WERI-Rb-1 (cell line): ENCODE data around the gene GALNT18.

Source experiments
- DNase-seq: peaks from one replicate; pipeline ENCODE4 v3.0.0-alpha.2; 2020
- H3K27ac ChIP-seq: fragments of 250-450 bp; sonication (Bioruptor Pico); 2 replicates; pipeline ENCODE4 v1.5.1; 2020; ENCODE audit warnings: mild to moderate bottlenecking, moderate library complexity
- H3K27me3 ChIP-seq: fragments of 250-450 bp; sonication (Bioruptor Pico); 2 replicates; pipeline ENCODE4 v1.5.1; 2021; ENCODE audit warnings: mild to moderate bottlenecking, low read depth, moderate library complexity; ENCODE audit not compliant: insufficient read depth, severe bottlenecking
- H3K36me3 ChIP-seq: fragments of 250-450 bp; sonication (Bioruptor Pico); 2 replicates; pipeline ENCODE4 v1.5.1; 2020; ENCODE audit warnings: mild to moderate bottlenecking, moderate library complexity
- H3K4me3 ChIP-seq: 2 replicates; pipeline ENCODE4 v1.5.1; 2011; ENCODE audit warnings: low read depth, mild to moderate bottlenecking, control low read depth, low read length
- H3K9me3 ChIP-seq: fragments of 250-450 bp; sonication (Bioruptor Pico); 2 replicates; pipeline ENCODE4 v1.5.1; 2021; ENCODE audit warnings: mild to moderate bottlenecking, moderate library complexity; ENCODE audit not compliant: severe bottlenecking
- TF ChIP-seq, protein P1 (sequence below): IDR thresholded peaks from 2 replicates; pipeline ENCODE4 v1.5.1; 2011; ENCODE audit warnings: low read depth, mild to moderate bottlenecking, control low read depth, inconsistent platforms, low read length

Gene GALNT18

GRCh38 chr11:11459578-11459977 lies 162.2 kb downstream of the GALNT18 start:
- Histone ChIP-seq H3K27me3 (no peaks in the 10 kb centered on the region), H3K27ac (no peak overlapping the region), H3K4me3 (no peak overlapping the region), H3K36me3 (no peaks in the 10 kb centered on the region), H3K9me3 (no peaks in the 10 kb centered on the region)
- no peak for DNase-seq
- TF ChIP-seq, protein P1, sequence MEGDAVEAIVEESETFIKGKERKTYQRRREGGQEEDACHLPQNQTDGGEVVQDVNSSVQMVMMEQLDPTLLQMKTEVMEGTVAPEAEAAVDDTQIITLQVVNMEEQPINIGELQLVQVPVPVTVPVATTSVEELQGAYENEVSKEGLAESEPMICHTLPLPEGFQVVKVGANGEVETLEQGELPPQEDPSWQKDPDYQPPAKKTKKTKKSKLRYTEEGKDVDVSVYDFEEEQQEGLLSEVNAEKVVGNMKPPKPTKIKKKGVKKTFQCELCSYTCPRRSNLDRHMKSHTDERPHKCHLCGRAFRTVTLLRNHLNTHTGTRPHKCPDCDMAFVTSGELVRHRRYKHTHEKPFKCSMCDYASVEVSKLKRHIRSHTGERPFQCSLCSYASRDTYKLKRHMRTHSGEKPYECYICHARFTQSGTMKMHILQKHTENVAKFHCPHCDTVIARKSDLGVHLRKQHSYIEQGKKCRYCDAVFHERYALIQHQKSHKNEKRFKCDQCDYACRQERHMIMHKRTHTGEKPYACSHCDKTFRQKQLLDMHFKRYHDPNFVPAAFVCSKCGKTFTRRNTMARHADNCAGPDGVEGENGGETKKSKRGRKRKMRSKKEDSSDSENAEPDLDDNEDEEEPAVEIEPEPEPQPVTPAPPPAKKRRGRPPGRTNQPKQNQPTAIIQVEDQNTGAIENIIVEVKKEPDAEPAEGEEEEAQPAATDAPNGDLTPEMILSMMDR, result no peak

- no peaks in the 10 kb centered on the region for H3K27me3 ChIP-seq
- H3K27ac ChIP-seq, result 0 out of 2 replicates have a peak overlapping the region, but pooled peaks have one; percentile 21
- TF ChIP-seq, protein P1, result no peak
Measured at GRCh38 chr11:11458485-11458884, 163.3 kb downstream of the GALNT18 start.

DNA sequence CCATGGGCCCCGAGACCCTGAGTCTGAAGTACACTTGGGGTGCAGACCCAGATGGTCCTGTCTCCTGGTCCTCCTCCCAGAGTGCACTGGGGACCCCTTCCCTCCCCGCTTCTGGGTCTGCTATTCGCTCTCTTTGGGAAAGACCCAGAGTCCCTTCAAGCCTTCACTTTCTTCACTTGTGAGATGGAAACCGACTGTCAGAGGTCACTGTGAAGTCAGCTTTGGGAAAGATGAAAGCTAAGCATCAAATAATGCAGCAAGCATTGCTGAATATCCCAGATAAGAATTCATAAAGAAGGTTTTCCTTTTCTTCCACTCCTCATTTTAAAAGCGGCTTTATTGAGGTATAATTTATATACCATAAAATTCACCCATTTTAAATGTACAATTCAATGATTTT lies 163.8 kb downstream of the GALNT18 start:
- no peak for DNase-seq
- Histone ChIP-seq H3K9me3 (no peaks in the 10 kb centered on the region), H3K36me3 (no peaks in the 10 kb centered on the region), H3K4me3 (no peak overlapping the region), H3K27me3 (no peaks in the 10 kb centered on the region), H3K27ac (no peak overlapping the region)
- TF ChIP-seq, protein P1, result no peak

More at GRCh38 chr11:11458485-11458884, 163.3 kb downstream of the GALNT18 start:
- Histone ChIP-seq H3K4me3 (no peak overlapping the region), H3K9me3 (no peaks in the 10 kb centered on the region), H3K36me3 (no peaks in the 10 kb centered on the region)
- peak; percentile 63 for DNase-seq

DNA sequence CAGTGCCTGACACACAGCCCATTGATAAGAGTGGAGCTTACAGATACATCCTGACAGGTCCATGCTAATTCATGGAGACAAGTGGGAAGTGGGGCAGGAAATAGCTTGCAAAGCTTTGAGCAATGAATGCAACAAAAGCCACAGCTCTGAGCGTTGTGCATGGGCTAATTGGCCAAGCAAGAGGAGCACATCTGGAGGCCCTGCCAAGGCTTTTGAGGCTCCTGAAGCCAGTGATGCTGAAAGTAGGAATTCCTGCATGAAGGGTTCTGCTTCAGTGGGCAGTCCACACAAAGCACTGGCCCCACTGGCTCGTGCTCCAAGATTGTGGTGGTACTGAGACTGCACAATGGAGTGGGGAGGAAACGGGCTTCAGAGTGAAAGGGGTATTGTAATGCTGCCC lies 164.9 kb downstream of the GALNT18 start:
- no peak for DNase-seq
- no peak overlapping the region for H3K27ac ChIP-seq
- H3K36me3 ChIP-seq, result no peaks in the 10 kb centered on the region
- H3K9me3 ChIP-seq, result no peaks in the 10 kb centered on the region
- no peak overlapping the region for H3K4me3 ChIP-seq
- no peaks in the 10 kb centered on the region for H3K27me3 ChIP-seq
- TF ChIP-seq, protein P1, result no peak

DNA sequence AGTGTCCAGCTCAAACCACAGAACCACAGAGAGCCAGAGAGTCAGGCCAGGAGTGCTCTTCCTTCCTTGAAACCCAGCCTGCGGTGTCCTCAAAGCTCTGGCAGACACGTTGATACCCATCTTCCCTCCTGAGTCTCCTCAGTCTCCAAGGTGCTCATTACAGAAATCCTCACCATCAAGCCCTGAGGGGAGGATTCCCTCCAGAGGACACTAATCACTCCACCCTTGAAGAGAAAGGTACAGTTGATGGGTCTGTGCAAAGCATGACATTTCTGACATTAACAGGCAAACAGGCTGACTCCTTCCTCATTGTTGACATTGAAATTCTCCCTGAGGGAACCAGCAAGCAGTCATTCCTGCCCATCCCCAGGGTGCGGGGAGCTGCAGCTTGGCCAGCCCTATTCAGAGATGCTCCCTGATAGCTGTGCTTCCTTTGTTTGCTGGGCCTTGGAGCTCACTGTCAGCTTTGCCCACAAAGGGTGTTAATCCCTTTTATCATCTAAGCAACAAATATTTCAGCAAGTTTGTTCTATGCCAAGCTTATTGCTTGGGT lies 167.1 kb downstream of the GALNT18 start:
- no peak for DNase-seq
- H3K27me3 ChIP-seq, result no peaks in the 10 kb centered on the region
- H3K4me3 ChIP-seq, result no peak overlapping the region
- no peaks in the 10 kb centered on the region for H3K36me3 ChIP-seq
- TF ChIP-seq, protein P1, result no peak
- no peaks in the 10 kb centered on the region for H3K9me3 ChIP-seq
- no peak overlapping the region for H3K27ac ChIP-seq

- no peaks in the 10 kb centered on the region for H3K9me3 ChIP-seq
- H3K4me3 ChIP-seq, result no peak overlapping the region
- H3K27me3 ChIP-seq, result no peaks in the 10 kb centered on the region
- H3K36me3 ChIP-seq, result no peaks in the 10 kb centered on the region
- no peak for DNase-seq
- TF ChIP-seq, protein P1, result no peak
- H3K27ac ChIP-seq, result no peak overlapping the region
Measured at GRCh38 chr11:11451501-11452005, 170.3 kb downstream of the GALNT18 start.
